ENCODE data around the gene RIMS4.
A peak's percentile ranks its signal among the peaks of the same experiment; 100 is the strongest.

Gene RIMS4

GRCh38 chr20:44743916-44744655 is 66.3 kb downstream of the RIMS4 start:
- Histone ChIP-seq H3K79me2 (ENCODE audit: low read length) (no peaks in the 10 kb centered on the region), H2AFZ (ENCODE audit: low read depth, low read length) (no peak overlapping the region), H3K4me2 (ENCODE audit: low read length) (no peak overlapping the region), H3K9me3 (ENCODE audit: insufficient read depth, low read length) (no peaks in the 10 kb centered on the region), H3K9ac (ENCODE audit: low read length) (no peak overlapping the region), H3K4me3 (ENCODE audit: low read length) (no peak overlapping the region), H3K27me3 (ENCODE audit: low read depth, low read length) (no peaks in the 10 kb centered on the region), H3K4me1 (ENCODE audit: low read length) (peaks cover 4% of the 10 kb centered on the region; the same call in 1 of the 2 replicates), H3K27ac (ENCODE audit: low read length) (no peak overlapping the region), H4K20me1 (ENCODE audit: insufficient read depth, low read length) (no peaks in the 10 kb centered on the region), H3K36me3 (replicated peaks; ENCODE audit: low read depth, low read length) (no peaks in the 10 kb centered on the region)
- TF ChIP-seq EZH2phosphoT487 (IDR thresholded peaks at IDR 0.05; ENCODE audit: low read depth) (no peak), CTCF (IDR thresholded peaks at IDR 0.05; ENCODE audit: low read depth, low read length) (no peak)

- Histone ChIP-seq H3K9me3 (ENCODE audit: insufficient read depth, low read length) (no peaks in the 10 kb centered on the region), H3K4me1 (ENCODE audit: low read length) (peaks cover 8% of the 10 kb centered on the region; the same call in 1 of the 2 replicates), H3K36me3 (replicated peaks; ENCODE audit: low read depth, low read length) (no peaks in the 10 kb centered on the region), H3K27ac (ENCODE audit: low read length) (no peak overlapping the region), H3K4me2 (ENCODE audit: low read length) (no peak overlapping the region), H4K20me1 (ENCODE audit: insufficient read depth, low read length) (no peaks in the 10 kb centered on the region), H3K27me3 (ENCODE audit: low read depth, low read length) (no peaks in the 10 kb centered on the region), H3K79me2 (ENCODE audit: low read length) (no peaks in the 10 kb centered on the region), H2AFZ (ENCODE audit: low read depth, low read length) (peak overlapping the region; percentile 61; the same call in 1 of the 2 replicates), H3K9ac (ENCODE audit: low read length) (no peak overlapping the region), H3K4me3 (ENCODE audit: low read length) (no peak overlapping the region)
- TF ChIP-seq CTCF (IDR thresholded peaks at IDR 0.05; ENCODE audit: low read depth, low read length): no peak
- no peak for TF ChIP-seq EZH2phosphoT487 (IDR thresholded peaks at IDR 0.05; ENCODE audit: low read depth)
Observed at GRCh38 chr20:44743080-44743701, 67.2 kb downstream of the RIMS4 start.

DNA sequence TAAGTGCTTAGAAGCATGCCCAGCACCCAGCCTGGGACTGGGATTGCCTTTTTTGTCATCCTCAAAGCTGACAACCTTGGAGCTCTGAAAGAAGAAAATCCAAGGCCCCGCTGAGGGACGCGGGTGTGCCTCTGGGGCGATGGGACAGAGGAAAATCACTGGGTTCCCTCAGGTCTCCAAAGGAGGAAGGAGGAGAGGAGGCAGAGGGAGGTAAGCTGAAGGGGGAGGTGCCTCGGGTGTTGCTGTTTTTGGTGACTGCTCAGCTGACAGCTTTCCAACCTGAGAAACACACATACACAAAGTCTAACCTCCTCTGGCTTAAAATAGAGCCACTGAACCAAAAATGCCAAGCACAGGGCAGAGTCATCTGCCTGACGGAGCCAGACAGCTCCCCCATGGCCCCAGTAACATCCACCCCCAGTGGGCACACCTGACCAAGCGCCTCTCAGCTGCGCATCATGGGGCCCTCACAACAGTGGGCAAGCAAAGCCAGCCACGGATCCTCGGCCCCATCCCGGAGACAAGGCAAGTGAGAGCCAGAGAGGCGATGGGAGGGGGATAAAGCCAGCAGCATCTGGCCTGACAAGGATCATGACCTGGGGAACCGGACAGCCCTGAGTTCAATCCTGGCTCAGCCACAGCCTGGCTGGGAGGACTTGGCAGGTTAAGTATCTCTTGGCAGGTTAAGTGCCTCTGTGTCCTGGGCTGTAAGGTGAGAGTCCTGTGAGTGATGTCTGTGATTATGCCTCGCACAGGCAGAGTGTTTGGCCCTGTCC is 67.9 kb downstream of the RIMS4 start:
- TF ChIP-seq EZH2phosphoT487 (IDR thresholded peaks at IDR 0.05; ENCODE audit: low read depth) (no peak), CTCF (IDR thresholded peaks at IDR 0.05; ENCODE audit: low read depth, low read length) (no peak)
- Histone ChIP-seq H3K4me3 (ENCODE audit: low read length) (no peak overlapping the region), H2AFZ (ENCODE audit: low read depth, low read length) (peak overlapping the region; percentile 61; the same call in 1 of the 2 replicates), H3K9ac (ENCODE audit: low read length) (no peak overlapping the region), H3K79me2 (ENCODE audit: low read length) (no peaks in the 10 kb centered on the region), H3K36me3 (replicated peaks; ENCODE audit: low read depth, low read length) (no peaks in the 10 kb centered on the region), H3K27me3 (ENCODE audit: low read depth, low read length) (no peaks in the 10 kb centered on the region), H3K27ac (ENCODE audit: low read length) (no peak overlapping the region), H3K4me2 (ENCODE audit: low read length) (no peak overlapping the region), H3K4me1 (ENCODE audit: low read length) (peaks cover 8% of the 10 kb centered on the region; the same call in 1 of the 2 replicates), H4K20me1 (ENCODE audit: insufficient read depth, low read length) (no peaks in the 10 kb centered on the region), H3K9me3 (ENCODE audit: insufficient read depth, low read length) (no peaks in the 10 kb centered on the region)

GRCh38 chr20:44739942-44740341 is 70.4 kb downstream of the RIMS4 start:
- no peak for TF ChIP-seq EZH2phosphoT487 (IDR thresholded peaks at IDR 0.05; ENCODE audit: low read depth)
- no peak for TF ChIP-seq CTCF (IDR thresholded peaks at IDR 0.05; ENCODE audit: low read depth, low read length)
- H3K27ac ChIP-seq (ENCODE audit: low read length): no peak overlapping the region

More at GRCh38 chr20:44739942-44740341, 70.4 kb downstream of the RIMS4 start:
- Histone ChIP-seq H3K9ac (ENCODE audit: low read length) (no peak overlapping the region), H3K4me1 (ENCODE audit: low read length) (peaks cover 4% of the 10 kb centered on the region; the same call in 1 of the 2 replicates), H4K20me1 (ENCODE audit: insufficient read depth, low read length) (no peaks in the 10 kb centered on the region), H3K79me2 (ENCODE audit: low read length) (no peaks in the 10 kb centered on the region), H3K27me3 (ENCODE audit: low read depth, low read length) (no peaks in the 10 kb centered on the region), H3K36me3 (replicated peaks; ENCODE audit: low read depth, low read length) (no peaks in the 10 kb centered on the region), H3K9me3 (ENCODE audit: insufficient read depth, low read length) (no peaks in the 10 kb centered on the region), H2AFZ (ENCODE audit: low read depth, low read length) (no peak overlapping the region), H3K4me2 (ENCODE audit: low read length) (no peak overlapping the region), H3K4me3 (ENCODE audit: low read length) (no peak overlapping the region)

All from OCI-LY3 (cell line).